ENCODE results near the gene GNPTG.

GNPTG gene

GRCh38 chr16:1403733-1404132 lies 52.0 kb downstream of the GNPTG start:
- DNase-seq (ENCODE audit: low spot score): no peak
- no peak for TF ChIP-seq CTCF (IDR thresholded peaks at IDR 0.05; ENCODE audit: extremely low read depth, missing control alignments)

GRCh38 chr16:1407753-1408152 lies 56.0 kb downstream of the GNPTG start:
- DNase-seq (ENCODE audit: low spot score): no peak
- no peak for TF ChIP-seq CTCF (IDR thresholded peaks at IDR 0.05; ENCODE audit: extremely low read depth, missing control alignments)

GRCh38 chr16:1408171-1408837 lies 56.6 kb downstream of the GNPTG start:
- DNase-seq (ENCODE audit: low spot score): peak; percentile 97
- TF ChIP-seq CTCF (IDR thresholded peaks at IDR 0.05; ENCODE audit: extremely low read depth, missing control alignments): no peak

GRCh38 chr16:1412847-1413246 lies 61.1 kb downstream of the GNPTG start:
- no peak for TF ChIP-seq CTCF (IDR thresholded peaks at IDR 0.05; ENCODE audit: extremely low read depth, missing control alignments)
- DNase-seq (ENCODE audit: low spot score): no peak
